H1 (cell line): Measurements from ENCODE around the gene CERS5. TPM values are rescaled to one million over a fixed set of nuclear protein-coding genes. Genes with fewer than 3 reads are reported as not detected.

ENCODE experiments used
- CTCF ChIA-PET: fragments of 300-600 bp; sonication (Branson Sonifier 250); formaldehyde crosslinking; loops from one replicate; lab custom pipeline; 2021; ENCODE audit not compliant: partially characterized antibody; lab: Charles Lee
- POLR2A ChIA-PET: fragments of 300-600 bp; sonication (Branson Sonifier 250); formaldehyde crosslinking; loops from one replicate; lab custom pipeline; 2021; ENCODE audit warnings: inconsistent platforms; ENCODE audit not compliant: partially characterized antibody; lab: Charles Lee
- DNase-seq, 2 experiments: peaks; one replicate each; pipeline versions ENCODE4 v3.0.0 to v3.0.0-alpha.2; 2010 to 2022; ENCODE audit warnings: low spot score in 2 of 2, low read depth in 1 of 2, mixed read lengths in 1 of 2
- FAIRE-seq: peaks from 2 replicates; lab custom pipeline; 2011; peaks lifted over from hg19 to GRCh38; lab: Jason Lieb, UNC
- H2AFZ ChIP-seq: 2 replicates; pipeline ENCODE4 v1.8.1; 2012; ENCODE audit warnings: low read length, inconsistent platforms
- H2AK5ac ChIP-seq: 2 replicates; pipeline ENCODE4 v1.6.1; 2013; ENCODE audit warnings: low read depth, low read length
- H2BK120ac ChIP-seq: replicated peaks from 2 replicates; pipeline ENCODE3; 2013; ENCODE audit warnings: low read depth, low read length, inconsistent platforms
- H2BK12ac ChIP-seq: 2 replicates; pipeline ENCODE4 v1.6.1; 2013; ENCODE audit warnings: low read depth, low read length
- H2BK15ac ChIP-seq: 2 replicates; pipeline ENCODE4 v1.6.1; 2013; ENCODE audit warnings: low read length
- H2BK20ac ChIP-seq: 2 replicates; pipeline ENCODE4 v1.6.1; 2013; ENCODE audit warnings: low read length
- H2BK5ac ChIP-seq: 2 replicates; pipeline ENCODE4 v1.6.1; 2013; ENCODE audit warnings: low read depth, low read length
- H3K14ac ChIP-seq: 2 replicates; pipeline ENCODE4 v1.6.1; 2013; ENCODE audit warnings: inconsistent platforms; ENCODE audit not compliant: insufficient read length
- H3K18ac ChIP-seq: 2 replicates; pipeline ENCODE4 v1.6.1; 2013; ENCODE audit warnings: low read length; ENCODE audit errors: extremely low read depth
- H3K23ac ChIP-seq: 2 replicates; pipeline ENCODE4 v1.6.1; 2013; ENCODE audit warnings: inconsistent platforms; ENCODE audit not compliant: insufficient read length
- H3K23me2 ChIP-seq: 2 replicates; pipeline ENCODE4 v1.6.1; 2013; ENCODE audit warnings: low read depth, low read length
- H3K27ac ChIP-seq: 2 replicates; pipeline ENCODE4 v1.6.1; 2011; ENCODE audit warnings: low read depth, low read length, inconsistent platforms
- H3K27me3 ChIP-seq, 4 experiments: replicated peaks in 1 of 4; 1 replicate in 1 of 4; 2 replicates in 3 of 4; pipeline versions ENCODE4 v1.6.1 to v1.8.1; 2011 to 2013; ENCODE audit warnings: low read length in 3 of 4, mild to moderate bottlenecking in 3 of 4, inconsistent platforms in 2 of 4, mixed read lengths in 2 of 4, moderate library complexity in 1 of 4; ENCODE audit not compliant: control insufficient read depth in 3 of 4, insufficient read depth in 3 of 4; ENCODE audit errors: extremely low read depth in 1 of 4
- H3K36me3 ChIP-seq, 4 experiments: 2 replicates each; pipeline versions ENCODE4 v1.6.1 to v1.8.1; 2011 to 2013; ENCODE audit warnings: mild to moderate bottlenecking in 4 of 4, low read length in 3 of 4, moderate library complexity in 2 of 4, control low read depth in 1 of 4, inconsistent platforms in 1 of 4; ENCODE audit not compliant: insufficient read depth in 4 of 4, control insufficient read depth in 2 of 4
- H3K4ac ChIP-seq: replicated peaks from 2 replicates; pipeline ENCODE3; 2013; ENCODE audit warnings: low read length, low read depth, mixed read lengths, inconsistent platforms; ENCODE audit not compliant: insufficient read length
- H3K4me1 ChIP-seq, 4 experiments: replicated peaks in 1 of 4; 1 replicate in 1 of 4; 2 replicates in 3 of 4; pipeline versions ENCODE4 v1.6.1 to v1.8.1; 2011 to 2013; ENCODE audit warnings: low read length in 3 of 4, inconsistent platforms in 2 of 4, mixed read lengths in 1 of 4; ENCODE audit not compliant: insufficient read depth in 4 of 4, control insufficient read depth in 3 of 4
- H3K4me2 ChIP-seq, 2 experiments: 2 replicates each; pipeline versions ENCODE4 v1.6.1 to v1.8.1; 2011 to 2013; ENCODE audit warnings: low read depth in 2 of 2, low read length in 2 of 2, control low read depth in 1 of 2, inconsistent platforms in 1 of 2, mild to moderate bottlenecking in 1 of 2; ENCODE audit not compliant: insufficient read depth in 1 of 2
- H3K4me3 ChIP-seq, 4 experiments: fragments of 200-600, 300-600 bp in 1 of 4; sonication (generic), shearing (Covaris generic), sonication (Bioruptor Twin) in 1 of 4; 2 replicates each; pipeline versions ENCODE4 v1.5.1 to v1.8.1; 2011 to 2016; ENCODE audit warnings: low read length in 4 of 4, low read depth in 3 of 4, control low read depth in 2 of 4, inconsistent platforms in 2 of 4, mild to moderate bottlenecking in 2 of 4, mixed read lengths in 1 of 4, moderate library complexity in 1 of 4; ENCODE audit not compliant: insufficient read depth in 2 of 4; ENCODE audit errors: extremely low read depth in 1 of 4
- H3K56ac ChIP-seq: replicated peaks from 2 replicates; pipeline ENCODE3; 2013; ENCODE audit warnings: low read depth, mild to moderate bottlenecking, mixed read lengths, low read length, inconsistent platforms; ENCODE audit not compliant: insufficient read length
- H3K79me1 ChIP-seq: 2 replicates; pipeline ENCODE4 v1.6.1; 2013; ENCODE audit warnings: low read depth, low read length, control low read depth
- H3K79me2 ChIP-seq, 2 experiments: 2 replicates each; pipeline versions ENCODE4 v1.6.1 to v1.8.1; 2012 to 2013; ENCODE audit warnings: low read length in 2 of 2, mild to moderate bottlenecking in 2 of 2, inconsistent platforms in 1 of 2; ENCODE audit not compliant: insufficient read depth in 2 of 2, control insufficient read depth in 1 of 2
- H3K9ac ChIP-seq, 4 experiments: replicated peaks in 1 of 4; 1 replicate in 1 of 4; 2 replicates in 3 of 4; pipeline versions ENCODE4 v1.6.1 to v1.8.1; 2011 to 2013; ENCODE audit warnings: low read depth in 3 of 4, low read length in 3 of 4, control low read depth in 2 of 4, mild to moderate bottlenecking in 2 of 4, moderate library complexity in 2 of 4, inconsistent platforms in 1 of 4; ENCODE audit errors: extremely low read depth in 1 of 4
- H3K9me3 ChIP-seq, 2 experiments: 2 replicates each; pipeline versions ENCODE4 v1.6.1 to v1.8.1; 2012 to 2013; ENCODE audit warnings: mild to moderate bottlenecking in 2 of 2, moderate library complexity in 2 of 2, control low read depth in 1 of 2, inconsistent platforms in 1 of 2, low read depth in 1 of 2, low read length in 1 of 2, mixed read lengths in 1 of 2; ENCODE audit not compliant: insufficient read depth in 2 of 2
- H4K20me1 ChIP-seq, 2 experiments: replicated peaks in 1 of 2; 2 replicates each; pipeline versions ENCODE3 to v1.8.1; 2011 to 2013; ENCODE audit warnings: inconsistent platforms in 2 of 2, low read length in 2 of 2, mild to moderate bottlenecking in 1 of 2; ENCODE audit not compliant: insufficient read depth in 2 of 2, control insufficient read depth in 1 of 2
- H4K5ac ChIP-seq: 2 replicates; pipeline ENCODE4 v1.6.1; 2013; ENCODE audit warnings: low read length, low read depth, mixed read lengths, inconsistent platforms; ENCODE audit not compliant: insufficient read length
- H4K8ac ChIP-seq: 2 replicates; pipeline ENCODE4 v1.8.0; 2013; ENCODE audit warnings: mild to moderate bottlenecking, moderate library complexity, low read length, inconsistent platforms; ENCODE audit not compliant: insufficient read depth; ENCODE audit errors: extremely low read depth
- H4K91ac ChIP-seq: replicated peaks from 2 replicates; pipeline ENCODE3; 2013; ENCODE audit warnings: low read length, mixed read lengths, inconsistent platforms; ENCODE audit not compliant: insufficient read length
- TBP ChIP-seq: IDR thresholded peaks from 2 replicates; pipeline ENCODE4 v1.6.1; 2011; ENCODE audit warnings: low read depth, low read length, improper control_type of control experiment
- TEAD4 ChIP-seq: IDR thresholded peaks from 2 replicates; pipeline ENCODE4 v1.6.1; 2012; ENCODE audit warnings: low read depth, low read length, inconsistent platforms, mixed read lengths
- YY1 ChIP-seq: IDR thresholded peaks from 2 replicates; pipeline ENCODE4 v1.6.1; 2011; ENCODE audit warnings: low read depth, mild to moderate bottlenecking, low read length
- WGBS, 2 experiments: shearing (Covaris generic) in 1 of 2; methylation state at CpG; one replicate each; pipeline versions ENCODE4 v1.1.6 to v1.1.7; 2013 to 2015; ENCODE audit warnings: low lambda C conversion rate in 2 of 2, mixed read lengths in 2 of 2, inconsistent platforms in 1 of 2, low coverage in 1 of 2, missing lambda C conversion rate in 1 of 2; ENCODE audit not compliant: insufficient replicate concordance in 2 of 2, insufficient coverage in 1 of 2, insufficient read length in 1 of 2; ENCODE audit errors: extremely low coverage in 1 of 2, missing lambda C conversion rate in 1 of 2; 5-methylcytosine and 5-hydroxymethylcytosine counted together
- polyA plus RNA-seq, 7 experiments: library from polyadenylated mRNA; depleted of rRNA in 3 of 7; stranded (reverse) in 5 of 7; unstranded in 2 of 7; fragments of >200 nt in 5 of 7; fragments of 200-250 nt in 2 of 7; gene quantifications; 1 replicate in 5 of 7; 2 replicates in 1 of 7; 4 replicates in 1 of 7; pipeline versions ENCODE4 v1.2.1 to v1.2.3, GENCODE V29; 2011 to 2013; ENCODE audit warnings: missing spikeins in 2 of 7, mixed read lengths in 2 of 7
- total RNA-seq: library from RNA; stranded (reverse); fragmentation: NEBNext Ultra II Directional; extraction: Animal tissue kit (Norgen Biotek cat#: 25700); gene quantifications from 2 replicates; pipeline ENCODE4 v1.2.1, GENCODE V29; 2021
- TF ChIP-seq, protein P1 (sequence below): IDR thresholded peaks from 2 replicates; pipeline ENCODE4 v1.6.1; 2012; ENCODE audit warnings: inconsistent platforms

CERS5 gene
- total and polyA plus RNA-seq, 2 of the 8 experiments (the other 6 are each of a cell fraction or from before 2014, with no cell fraction given): 69.2 to 119 TPM

DNA sequence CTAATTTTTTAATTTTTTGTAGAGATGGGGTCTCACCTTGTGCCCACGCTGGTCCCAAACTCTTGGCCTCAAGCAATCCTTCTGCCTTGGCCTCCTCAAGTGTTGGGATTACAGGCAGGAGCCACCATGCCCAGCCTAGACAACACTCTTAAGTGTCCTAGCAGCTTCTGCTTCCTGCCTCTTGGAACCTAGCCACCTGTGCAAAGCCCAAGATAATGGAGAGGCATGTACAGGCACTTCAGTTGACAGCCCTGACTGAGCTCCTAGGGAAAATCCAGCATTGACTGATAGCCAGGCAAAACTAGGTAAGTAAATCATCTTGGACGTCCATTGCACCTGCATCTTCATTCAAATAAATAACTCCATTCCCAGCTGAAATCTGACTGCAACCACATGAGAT, 39.6 kb downstream of the CERS5 start:
- Histone ChIP-seq H2BK20ac (no peak overlapping the region), H2BK5ac (no peak overlapping the region), H4K20me1 (peaks cover 0 to 2% of the 10 kb centered on the region in 2 experiments), H3K4me3 (no peak overlapping the region), H2BK15ac (no peak overlapping the region), H3K27ac (no peak overlapping the region), H3K4me2 (no peak overlapping the region), H3K36me3 (peaks cover 11 to 31% (median 19%) of the 10 kb centered on the region in 4 experiments; a peak in 7 of 8 replicates), H3K18ac (no peak overlapping the region), H2BK12ac (no peak overlapping the region), H3K4me1 (no peaks in the 10 kb centered on the region), H3K79me1 (no peaks in the 10 kb centered on the region), H3K9ac (no peak overlapping the region), H4K5ac (no peak overlapping the region), H3K23me2 (no peaks in the 10 kb centered on the region), H3K23ac (no peak overlapping the region), H2BK120ac (no peak overlapping the region), H4K8ac (no peak overlapping the region), H2AK5ac (no peak overlapping the region), H3K4ac (no peak overlapping the region), H2AFZ (no peak overlapping the region), H4K91ac (no peak overlapping the region), H3K9me3 (no peaks in the 10 kb centered on the region), H3K14ac (no peak overlapping the region), H3K79me2 (no peaks in the 10 kb centered on the region), H3K27me3 (no peaks in the 10 kb centered on the region), H3K56ac (no peak overlapping the region)
- POLR2A ChIA-PET: interaction anchor here (0.9 to 4.2 kb wide), 7 partner anchors 11 to 39 kb away, joined by 3 to 19 read pairs (median 6); partner anchors contain the start of genes CERS5, COX14 and GPD1
- CTCF ChIA-PET: interaction anchor here (0.7 to 32.9 kb wide), 7 partner anchors 9 to 187 kb away, joined by 3 to 625 read pairs (median 5); partner anchors contain the start of genes COX14 and SMARCD1
- no peak for TF ChIP-seq YY1
- no peak for TF ChIP-seq TBP
- TF ChIP-seq, protein P1, sequence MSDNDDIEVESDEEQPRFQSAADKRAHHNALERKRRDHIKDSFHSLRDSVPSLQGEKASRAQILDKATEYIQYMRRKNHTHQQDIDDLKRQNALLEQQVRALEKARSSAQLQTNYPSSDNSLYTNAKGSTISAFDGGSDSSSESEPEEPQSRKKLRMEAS: no peak
- no peak for TF ChIP-seq TEAD4
- no peak for DNase-seq
- FAIRE-seq: no peak
- 91% methylated on average over 2 of the region's 2 CpGs; no CpG with 5 or more reads in 1 of the 2 experiments for WGBS, 2 experiments
